Superior temporal gyrus (tissue), 1 donor: ENCODE measurements around the gene MYO1F.
"Not testable (repeated sequence)": the region's sequence is repeated elsewhere in the genome, so short reads cannot be mapped to it uniquely, and the experiment has no call there.

Source experiments
- DNase-seq: peaks from one replicate; pipeline ENCODE4 v3.0.0-alpha.2; 2016; ENCODE audit errors: extremely low spot score

MYO1F gene

DNA sequence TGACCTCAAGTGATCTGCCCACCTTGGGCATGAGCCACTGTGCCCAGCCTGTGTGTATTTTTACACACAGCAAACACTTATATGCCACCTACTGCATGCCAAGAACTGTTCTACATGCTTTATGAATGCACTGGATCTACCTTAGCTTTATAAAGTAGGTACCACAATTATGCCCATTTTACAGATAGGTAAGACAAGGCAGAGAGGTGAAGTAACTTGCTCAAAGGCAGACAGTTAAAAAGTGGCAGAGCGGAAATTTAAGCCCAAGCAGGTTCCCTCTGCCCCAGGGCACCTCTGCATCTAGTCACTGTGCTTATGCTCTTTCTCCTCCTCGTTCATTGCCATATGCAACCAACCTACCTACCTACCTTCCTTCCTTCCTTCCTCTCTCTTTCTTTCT lies 22.8 kb upstream of the MYO1F start:
- no peak for DNase-seq

DNA sequence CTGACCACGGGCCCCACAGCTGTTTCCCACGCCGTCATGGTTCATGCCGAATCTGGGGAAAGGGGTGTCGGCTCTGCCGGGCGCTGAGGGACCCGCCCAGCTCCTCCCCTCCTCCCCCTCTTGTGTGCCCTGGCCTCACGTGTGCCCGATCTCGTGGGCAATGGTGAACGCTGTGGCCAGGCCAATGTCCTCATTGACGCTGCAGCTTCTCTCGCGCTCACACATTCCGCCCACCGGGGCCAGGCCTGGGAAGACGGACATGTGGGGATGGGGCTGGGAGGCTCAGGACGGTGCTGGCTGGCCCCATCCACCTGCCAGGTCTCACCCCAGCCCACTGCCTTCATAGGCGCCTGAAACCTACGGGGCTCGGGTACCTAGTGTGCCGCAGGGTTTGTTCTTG lies 18.9 kb upstream of the MYO1F start:
- DNase-seq, result no peak

- no peak for DNase-seq
Measured at GRCh38 chr19:8595651-8596050, 18.4 kb upstream of the MYO1F start.

DNA sequence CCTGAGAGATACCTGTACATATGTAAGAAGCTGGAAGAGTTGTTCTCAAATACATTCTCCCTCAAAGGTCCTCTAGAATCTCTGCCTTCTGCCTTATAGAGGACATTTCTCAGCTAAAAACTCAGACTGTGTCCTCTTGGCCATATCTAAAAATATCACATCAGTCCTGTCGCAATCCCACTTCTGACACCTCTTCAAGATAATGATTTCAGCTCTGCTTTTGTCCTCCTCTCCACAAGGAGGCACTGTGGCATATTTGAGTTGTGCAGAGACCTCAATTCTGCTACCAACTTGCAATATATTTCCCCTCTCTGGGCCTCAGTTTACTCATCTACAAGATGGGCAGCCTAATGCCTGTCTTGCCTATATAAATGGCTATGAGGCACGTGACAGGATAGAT lies 16.7 kb upstream of the MYO1F start:
- no peak for DNase-seq

DNA sequence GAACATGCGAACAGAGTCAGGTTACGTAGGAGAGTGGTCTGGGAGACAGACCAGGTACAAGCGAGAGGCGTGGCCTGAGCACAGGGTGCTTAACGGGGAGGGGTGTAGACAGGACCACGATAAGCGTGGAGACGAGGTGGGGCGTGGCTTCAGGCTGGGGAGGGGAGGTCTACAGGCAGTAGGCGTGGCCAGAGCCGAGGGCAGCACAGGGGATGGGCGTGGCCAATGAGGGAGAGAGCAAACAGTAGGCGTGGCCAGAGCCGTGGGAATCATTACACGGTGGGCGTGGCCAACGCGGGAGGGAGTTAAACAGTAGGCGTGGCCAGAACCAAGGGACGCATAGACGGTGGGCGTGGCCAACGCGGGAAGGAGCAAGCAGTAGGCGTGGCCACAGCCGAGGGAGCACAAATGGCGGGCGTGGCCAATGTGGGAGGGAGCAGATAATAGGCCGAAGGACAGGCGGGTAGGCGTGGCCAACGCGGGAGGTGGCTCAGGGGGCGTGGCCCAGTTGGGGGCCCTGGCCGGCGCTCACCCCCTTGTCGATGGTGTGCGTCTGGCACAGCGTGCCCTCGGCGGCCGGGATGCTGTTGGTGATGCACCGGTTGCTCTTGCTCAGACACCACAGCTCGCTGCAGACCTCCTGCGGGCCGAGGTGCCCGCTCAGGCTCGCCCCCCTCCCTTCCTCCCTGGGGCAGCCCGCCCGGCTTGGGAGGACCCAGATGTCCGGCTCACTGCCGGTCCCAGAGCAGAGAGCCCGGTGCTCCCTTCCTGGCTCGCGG lies 15.2 kb upstream of the MYO1F start:
- peak; percentile 78 for DNase-seq

DNA sequence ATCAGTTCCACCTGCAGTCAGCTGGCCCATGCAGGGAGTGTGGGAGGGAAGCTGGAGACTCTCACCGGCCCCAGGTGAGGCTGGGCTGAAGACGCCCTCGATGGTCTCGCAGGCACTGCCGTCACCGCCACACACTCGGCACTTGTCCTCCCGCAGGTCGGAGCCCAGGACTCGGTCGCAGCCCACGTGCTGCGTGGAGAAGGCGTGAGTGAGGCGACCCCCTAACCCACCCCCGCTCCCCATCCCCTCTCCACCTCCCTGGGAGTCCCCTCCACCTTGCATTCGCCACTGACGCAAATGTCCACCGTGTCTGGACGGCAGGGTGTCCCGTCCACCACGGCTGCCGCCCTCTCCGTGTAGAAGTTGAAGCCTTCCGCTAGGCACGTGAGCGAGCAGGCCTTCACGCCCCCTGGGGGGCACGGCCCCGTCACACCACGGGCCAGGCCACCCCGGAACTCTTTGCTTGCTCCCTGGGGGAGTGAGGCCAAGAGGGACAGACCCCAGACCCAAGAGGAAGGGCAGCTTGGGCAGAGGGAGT lies 12.0 kb upstream of the MYO1F start:
- DNase-seq, result no peak

GRCh38 chr19:8585894-8586750 lies 8.9 kb upstream of the MYO1F start:
- no peak for DNase-seq

DNA sequence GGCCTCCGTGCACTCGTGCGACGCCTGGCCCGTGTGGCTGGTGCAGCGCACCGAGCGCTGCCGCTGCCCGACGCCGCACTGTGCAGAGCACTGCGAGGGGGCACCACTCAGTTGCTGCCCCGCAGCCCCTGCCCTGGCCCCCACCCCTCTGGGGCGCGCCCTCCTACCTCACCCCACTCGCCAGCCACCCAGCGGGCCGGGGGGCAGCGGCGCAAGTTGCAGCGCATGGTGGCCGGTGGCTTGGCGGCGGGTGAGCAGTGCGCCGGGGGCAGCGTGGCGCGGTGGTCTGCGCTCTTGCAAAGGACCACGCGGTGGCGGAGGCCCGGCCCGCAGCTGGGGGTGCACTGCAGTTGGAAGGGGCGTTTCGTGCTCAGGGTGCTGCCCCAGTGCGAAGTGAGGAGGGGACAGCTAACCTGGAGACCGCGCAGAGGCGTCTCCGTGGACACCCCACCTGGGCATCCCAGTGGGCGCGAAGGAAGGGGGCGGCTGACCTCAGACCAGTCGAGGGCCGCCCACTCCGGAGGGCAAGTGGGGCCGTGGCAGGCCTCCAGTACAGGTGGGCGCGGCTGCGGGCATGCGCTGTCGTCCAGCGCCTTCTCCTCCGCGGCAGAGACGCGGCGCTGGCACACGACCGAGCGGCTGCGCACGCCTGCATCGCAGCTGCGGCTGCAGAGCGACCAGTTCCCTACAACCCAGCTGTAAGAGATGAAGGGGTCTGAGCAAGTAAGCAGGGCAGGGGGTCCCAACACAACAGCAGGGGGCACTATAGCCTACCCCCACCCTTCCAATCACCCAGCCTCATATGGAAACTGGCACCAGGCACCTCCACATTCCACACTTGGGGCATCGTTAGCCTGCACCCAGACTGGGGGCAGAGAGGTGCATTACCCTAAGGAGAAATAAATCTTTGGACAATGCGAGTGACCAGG lies 8.0 kb upstream of the MYO1F start:
- DNase-seq, result no peak

GRCh38 chr19:8580710-8581281 lies 3.6 kb upstream of the MYO1F start:
- peak; percentile 45 for DNase-seq

- DNase-seq, result peak; percentile 85
Measured at GRCh38 chr19:8578642-8579265, 1.5 kb upstream of the MYO1F start.

GRCh38 chr19:8577741-8578140 lies 499 bp upstream of the MYO1F start:
- DNase-seq, result no peak

DNA sequence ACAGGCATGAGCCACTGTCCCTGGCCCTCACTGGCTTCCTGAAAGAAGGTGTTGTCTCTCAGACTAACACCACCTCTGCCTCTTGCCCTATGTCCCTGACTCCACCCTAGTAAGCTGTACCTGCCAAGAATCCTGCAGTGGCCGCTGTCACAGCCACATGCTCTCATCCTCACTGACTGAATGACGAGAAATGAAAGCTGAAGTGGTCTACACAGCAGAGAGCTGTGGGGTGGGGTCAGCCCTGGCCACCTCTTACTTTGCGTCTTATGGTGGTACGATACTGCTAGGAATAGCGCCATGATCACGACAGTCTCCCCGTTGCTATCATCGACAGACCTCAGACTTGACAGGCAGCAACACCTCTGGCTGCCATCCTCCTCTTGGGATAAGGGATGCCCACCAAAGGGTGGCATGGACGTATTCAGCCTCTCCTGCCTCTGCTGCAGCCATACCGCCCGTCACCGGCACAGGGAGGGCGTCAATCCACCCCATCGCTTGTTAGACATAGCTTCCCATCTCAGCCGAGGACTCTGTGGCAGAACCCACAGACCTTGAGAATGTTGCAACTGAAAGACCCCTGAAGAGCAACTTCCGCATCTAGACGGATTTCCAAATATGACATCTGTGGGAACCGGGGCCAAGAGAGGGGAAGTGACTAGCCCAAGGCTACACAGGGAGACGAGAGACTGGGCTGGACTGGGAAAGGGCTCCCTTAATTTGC lies 809 bp downstream of the MYO1F start:
- no peak for DNase-seq

GRCh38 chr19:8575467-8575997 lies 1.7 kb downstream of the MYO1F start:
- DNase-seq, result no peak

GRCh38 chr19:8574619-8574922 lies 2.7 kb downstream of the MYO1F start:
- not testable (repeated sequence) for DNase-seq

GRCh38 chr19:8573316-8573715 lies 3.9 kb downstream of the MYO1F start:
- DNase-seq, result no peak

DNA sequence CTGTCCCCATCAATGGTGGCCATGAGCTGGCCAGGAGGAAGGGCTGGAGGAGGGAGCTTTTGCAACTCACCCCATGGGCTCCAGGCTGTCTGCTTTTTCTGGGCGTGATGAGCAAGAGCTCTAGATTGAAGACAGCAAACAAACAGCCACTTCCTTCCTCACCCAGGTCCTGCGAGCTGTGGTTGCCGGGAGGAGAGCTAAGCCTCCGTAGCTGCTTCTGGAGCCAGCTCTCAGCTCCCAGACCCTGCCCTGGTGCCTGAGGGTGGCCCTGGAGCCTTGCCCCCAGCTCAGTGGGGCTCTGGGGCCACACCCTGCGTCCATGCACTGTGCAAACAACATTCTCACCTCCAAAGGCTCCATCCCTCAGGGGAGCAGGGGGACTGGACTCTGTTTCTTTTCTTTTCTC lies 6.2 kb downstream of the MYO1F start:
- no peak for DNase-seq

DNA sequence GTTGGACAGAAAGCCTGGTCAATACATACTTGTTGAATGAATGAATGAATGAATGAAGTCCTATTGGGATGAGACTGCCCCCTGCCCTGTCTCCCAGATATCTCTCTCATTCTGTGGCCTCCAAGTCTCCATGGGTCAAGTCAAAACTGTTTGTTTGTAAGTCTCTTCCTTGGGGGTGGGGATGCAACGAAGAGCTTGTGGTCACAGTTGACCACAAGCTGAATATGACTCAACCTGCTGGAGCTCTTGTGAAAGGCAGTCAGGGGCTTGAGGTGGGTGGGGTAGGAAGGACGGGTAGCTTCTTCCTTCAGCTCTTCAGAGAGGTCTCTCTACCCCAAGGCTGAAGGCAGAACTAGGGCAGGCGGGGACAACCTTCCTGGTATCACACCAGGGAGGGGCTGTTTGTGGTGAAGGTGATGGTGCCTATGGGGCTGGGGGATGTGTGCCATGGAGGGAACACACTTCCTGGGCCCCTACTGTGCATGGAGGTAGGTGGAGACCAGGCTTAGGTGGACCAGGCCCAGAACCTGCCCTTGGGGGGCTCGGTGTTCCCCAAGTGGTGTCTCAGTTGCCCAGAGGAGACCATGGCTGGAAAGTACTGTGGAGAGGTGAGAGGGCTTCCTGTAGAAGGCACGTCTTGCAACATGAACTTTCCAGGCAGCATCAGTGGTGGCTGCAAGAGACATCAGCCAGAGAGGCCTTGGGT lies 8.0 kb downstream of the MYO1F start:
- DNase-seq, result no peak

- no peak for DNase-seq
Measured at GRCh38 chr19:8567522-8568172, 9.6 kb downstream of the MYO1F start.

DNA sequence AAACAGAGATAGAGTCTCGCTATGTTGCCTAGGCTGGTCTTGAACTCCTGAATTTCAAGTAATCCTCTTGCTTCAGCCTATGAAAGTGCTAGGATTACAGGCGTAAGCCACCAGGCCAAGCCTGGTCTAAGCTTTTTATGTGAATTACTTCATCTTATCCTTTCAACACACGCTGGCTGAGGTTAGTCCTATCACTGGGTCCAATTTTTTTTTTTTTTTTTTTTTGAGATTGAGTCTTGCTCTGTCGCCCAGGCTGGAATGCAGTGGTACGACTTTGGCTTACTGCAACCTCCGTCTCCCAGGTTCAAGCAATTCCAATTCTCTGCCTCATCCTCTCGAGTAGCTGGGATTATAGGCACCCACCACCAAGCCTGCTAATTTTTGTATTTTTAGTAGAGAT lies 10.4 kb downstream of the MYO1F start:
- DNase-seq, result no peak
